Loucy (cell line): ENCODE data around the gene CCN6.

ENCODE experiments used
- H2AFZ ChIP-seq: fragments of 200-600 bp; sonication (generic); 2 replicates; pipeline ENCODE4 v1.6.0; 2016; ENCODE audit warnings: antibody characterized with exemption, mild to moderate bottlenecking, low read length, moderate library complexity
- H3F3A ChIP-seq: fragments of 200-600 bp; 2 replicates; pipeline ENCODE4 v1.6.0; 2016; ENCODE audit warnings: antibody characterized with exemption, low read depth, mild to moderate bottlenecking
- H3K27me3 ChIP-seq: fragments of 200-600 bp; sonication (generic); 2 replicates; pipeline ENCODE4 v1.6.1; 2014; ENCODE audit warnings: low read length, mild to moderate bottlenecking; ENCODE audit not compliant: insufficient read depth, poor library complexity, severe bottlenecking
- H3K36me3 ChIP-seq: fragments of 200-600 bp; sonication (generic); 2 replicates; pipeline ENCODE4 v1.6.1; 2016; ENCODE audit warnings: low read length; ENCODE audit not compliant: insufficient read depth
- H3K4me1 ChIP-seq: fragments of 200-600 bp; sonication (generic); 2 replicates; pipeline ENCODE4 v1.5.1; 2014; ENCODE audit warnings: low read length, mild to moderate bottlenecking; ENCODE audit not compliant: insufficient read depth, poor library complexity, severe bottlenecking
- H3K4me2 ChIP-seq: fragments of 200-600 bp; sonication (generic); 2 replicates; pipeline ENCODE4 v1.6.0; 2014; ENCODE audit warnings: antibody characterized with exemption, low read length, low read depth, mild to moderate bottlenecking; ENCODE audit not compliant: poor library complexity, severe bottlenecking
- H3K4me3 ChIP-seq: fragments of 200-600 bp; sonication (generic); 2 replicates; pipeline ENCODE4 v1.5.1; 2014; ENCODE audit warnings: low read length, mild to moderate bottlenecking, mixed read lengths; ENCODE audit not compliant: poor library complexity, severe bottlenecking
- H3K79me2 ChIP-seq: fragments of 200-600 bp; sonication (generic); 2 replicates; pipeline ENCODE4 v1.6.1; 2014; ENCODE audit warnings: low read length; ENCODE audit not compliant: insufficient read depth
- H3K9ac ChIP-seq: fragments of 200-600 bp; sonication (generic); 2 replicates; pipeline ENCODE4 v1.6.0; 2014; ENCODE audit warnings: mild to moderate bottlenecking, low read depth, low read length, moderate library complexity; ENCODE audit not compliant: poor library complexity, severe bottlenecking
- H3K9me2 ChIP-seq: fragments of 200-600 bp; sonication (generic); replicated peaks from 2 replicates; pipeline ENCODE4 v1.6.1; 2016; ENCODE audit warnings: low read depth, low read length, mixed read lengths
- H3K9me3 ChIP-seq: fragments of 200-600 bp; sonication (generic); 2 replicates; pipeline ENCODE4 v1.6.1; 2014; ENCODE audit warnings: mild to moderate bottlenecking, antibody characterized with exemption, low read length, low read depth; ENCODE audit not compliant: insufficient read depth
- H4K20me1 ChIP-seq: fragments of 200-600 bp; sonication (generic); 2 replicates; pipeline ENCODE4 v1.6.0; 2014; ENCODE audit warnings: antibody characterized with exemption, low read length, mild to moderate bottlenecking; ENCODE audit not compliant: insufficient read depth, poor library complexity, severe bottlenecking
- CTCF ChIP-seq: fragments of 200-600 bp; sonication (generic); conservative IDR thresholded peaks from 2 replicates; pipeline ENCODE4 v1.5.1; 2014; ENCODE audit warnings: mild to moderate bottlenecking, antibody characterized with exemption, low read length
- EZH2phosphoT487 ChIP-seq: fragments of 200-600 bp; IDR thresholded peaks from 2 replicates; pipeline ENCODE4 v1.6.1; 2018; ENCODE audit warnings: antibody characterized with exemption, mild to moderate bottlenecking, moderate library complexity, borderline replicate concordance

The CCN6 gene

GRCh38 chr6:112032728-112033127 lies 21.2 kb upstream of the CCN6 start:
- no peaks in the 10 kb centered on the region for H3K36me3 ChIP-seq
- no peaks in the 10 kb centered on the region for H4K20me1 ChIP-seq
- TF ChIP-seq EZH2phosphoT487 (no peak), CTCF (no peak)
- no peaks in the 10 kb centered on the region for H3K9me3 ChIP-seq
- H3K4me1 ChIP-seq = peaks cover 23% of the 10 kb centered on the region
- 0 out of 2 replicates have a peak, but pooled peaks cover 2% of the 10 kb centered on the region for H3F3A ChIP-seq
- H3K9me2 ChIP-seq = no peaks in the 10 kb centered on the region
- H3K27me3 ChIP-seq = no peaks in the 10 kb centered on the region
- no peak overlapping the region for H2AFZ ChIP-seq
- no peak overlapping the region for H3K9ac ChIP-seq
- no peaks in the 10 kb centered on the region for H3K79me2 ChIP-seq
- H3K4me2 ChIP-seq = no peak overlapping the region
- H3K4me3 ChIP-seq = no peak overlapping the region

- Histone ChIP-seq H4K20me1 (no peaks in the 10 kb centered on the region), H3K79me2 (no peaks in the 10 kb centered on the region), H3K27me3 (no peaks in the 10 kb centered on the region), H3F3A (no peaks in the 10 kb centered on the region), H3K9ac (no peak overlapping the region), H3K4me1 (peaks cover 13% of the 10 kb centered on the region), H2AFZ (no peak overlapping the region), H3K4me2 (no peak overlapping the region), H3K36me3 (no peaks in the 10 kb centered on the region), H3K9me3 (no peaks in the 10 kb centered on the region), H3K9me2 (no peaks in the 10 kb centered on the region), H3K4me3 (no peak overlapping the region)
- TF ChIP-seq EZH2phosphoT487 (no peak), CTCF (no peak)
Observed at GRCh38 chr6:112033791-112034615, 19.9 kb upstream of the CCN6 start.

- Histone ChIP-seq H3K4me3 (no peak overlapping the region), H4K20me1 (no peaks in the 10 kb centered on the region)
- no peak for TF ChIP-seq EZH2phosphoT487
- no peak for TF ChIP-seq CTCF
Observed at GRCh38 chr6:112034616-112034995, 19.3 kb upstream of the CCN6 start.

More at GRCh38 chr6:112034616-112034995, 19.3 kb upstream of the CCN6 start:
- no peaks in the 10 kb centered on the region for H3K9me3 ChIP-seq
- peaks cover 7% of the 10 kb centered on the region for H3K4me1 ChIP-seq
- no peaks in the 10 kb centered on the region for H3K79me2 ChIP-seq
- H2AFZ ChIP-seq = no peak overlapping the region
- H3K27me3 ChIP-seq = no peaks in the 10 kb centered on the region
- H3K4me2 ChIP-seq = no peak overlapping the region
- H3K9me2 ChIP-seq = no peaks in the 10 kb centered on the region
- H3K36me3 ChIP-seq = no peaks in the 10 kb centered on the region
- no peak overlapping the region for H3K9ac ChIP-seq
- H3F3A ChIP-seq = no peaks in the 10 kb centered on the region
